HepG2 (cell line): ENCODE measurements around the gene AQP7. TPM values are rescaled to one million over a fixed set of nuclear protein-coding genes. Genes with fewer than 3 reads are reported as not detected.

Source experiments
- ATM ChIP-seq: fragments of 450-650 bp; IDR thresholded peaks from 2 replicates; pipeline ENCODE4 v1.7.1; 2017; ENCODE audit warnings: mild to moderate bottlenecking, borderline replicate concordance
- EHMT2 ChIP-seq: fragments of 200-600 bp; sonication (generic); IDR thresholded peaks from 2 replicates; pipeline ENCODE4 v1.7.0; 2017; ENCODE audit warnings: antibody characterized with exemption, low read depth, low read length, borderline replicate concordance
- EZH2 ChIP-seq: conservative IDR thresholded peaks from 2 replicates; pipeline ENCODE4 v1.6.1; 2012; ENCODE audit warnings: mild to moderate bottlenecking, low read depth, low read length, moderate library complexity
- MXD3 ChIP-seq: IDR thresholded peaks from 2 replicates; pipeline ENCODE4 v1.6.1; 2016; ENCODE audit warnings: mild to moderate bottlenecking, missing biosample characterization, missing genetic modification reagents
- NCOR1 ChIP-seq: fragments of 200-600 bp; sonication (generic); IDR thresholded peaks from 2 replicates; pipeline ENCODE4 v1.7.0; 2017; ENCODE audit warnings: antibody characterized with exemption, low read length, borderline replicate concordance
- POLR2AphosphoS5 ChIP-seq: IDR thresholded peaks from 2 replicates; pipeline ENCODE4 v1.6.1; 2012; ENCODE audit warnings: low read depth, low read length
- RBM39 ChIP-seq: fragments of 200-400 bp; formaldehyde crosslinking; IDR thresholded peaks from one replicate; pipeline ENCODE4 v1.6.1; 2018; ENCODE audit warnings: antibody characterized with exemption, mild to moderate bottlenecking, low read depth, low read length; ENCODE audit not compliant: poor library complexity, severe bottlenecking
- RFX3 ChIP-seq: IDR thresholded peaks from 2 replicates; pipeline ENCODE4 v1.6.1; 2016; ENCODE audit warnings: missing biosample characterization, missing genetic modification reagents
- RFXANK ChIP-seq: IDR thresholded peaks from 2 replicates; pipeline ENCODE4 v1.6.1; 2016
- ZNF225 ChIP-seq: sonication (generic); formaldehyde crosslinking; IDR thresholded peaks from 2 replicates; pipeline ENCODE4 v1.4.0; 2020; ENCODE audit warnings: mild to moderate bottlenecking, missing genetic modification reagents
- ZNF251 ChIP-seq: sonication (generic); formaldehyde crosslinking; IDR thresholded peaks from 2 replicates; pipeline ENCODE4 v1.9.0; 2021; ENCODE audit warnings: mild to moderate bottlenecking, missing genetic modification reagents
- ZNF263 ChIP-seq: sonication (generic); formaldehyde crosslinking; IDR thresholded peaks from 2 replicates; pipeline ENCODE4 v1.4.0; 2020; ENCODE audit warnings: missing genetic modification reagents
- ZNF318 ChIP-seq: sonication (generic); formaldehyde crosslinking; IDR thresholded peaks from 2 replicates; pipeline ENCODE4 v1.4.0; 2020; ENCODE audit warnings: mild to moderate bottlenecking, missing genetic modification reagents
- ZNF589 ChIP-seq: sonication (generic); formaldehyde crosslinking; conservative IDR thresholded peaks from 2 replicates; pipeline ENCODE4 v1.8.0; 2022; ENCODE audit warnings: mild to moderate bottlenecking, moderate library complexity, missing genetic modification reagents
- ZNF598 ChIP-seq: sonication (generic); formaldehyde crosslinking; IDR thresholded peaks from 2 replicates; pipeline ENCODE4 v1.5.1; 2020; ENCODE audit warnings: mild to moderate bottlenecking, missing genetic modification reagents, borderline replicate concordance
- polyA plus RNA-seq, 8 experiments: library from polyadenylated mRNA; depleted of rRNA in 3 of 8; stranded (reverse) in 7 of 8; unstranded in 1 of 8; fragments of >200 nt; fragmentation: Illumina TruSeq in 4 of 8; extraction: Trizol in 4 of 8; gene quantifications; 2 replicates each; pipeline versions ENCODE4 v1.2.1 to v1.2.3, GENCODE V29; 2011 to 2016; ENCODE audit warnings: low read depth in 4 of 8, missing spikeins in 1 of 8, mixed read lengths in 1 of 8; ENCODE audit not compliant: insufficient read depth in 1 of 8
- total RNA-seq, 5 experiments: library from RNA; depleted of rRNA; stranded (reverse); fragments of >200 nt; fragmentation: Illumina TruSeq; extraction: Trizol; gene quantifications; 2 replicates each; pipeline ENCODE4 v1.2.3, GENCODE V29; 2016; ENCODE audit warnings: low read depth in 1 of 5
- TF ChIP-seq, protein P1 (sequence below): sonication (generic); formaldehyde crosslinking; IDR thresholded peaks from 2 replicates; pipeline ENCODE4 v1.8.0; 2022; ENCODE audit warnings: mild to moderate bottlenecking, missing genetic modification reagents, moderate library complexity
- TF ChIP-seq, protein P2 (sequence below): IDR thresholded peaks from 2 replicates; pipeline ENCODE4 v1.6.1; 2016; ENCODE audit warnings: missing genetic modification reagents, missing compliant biosample characterization
- TF ChIP-seq, protein P3 (sequence below): fragments of 450-650 bp; IDR thresholded peaks from 2 replicates; pipeline ENCODE4 v1.6.1; 2017

Gene AQP7
- total and polyA plus RNA-seq, 2 of the 13 experiments (the other 11 are each of a cell fraction or from before 2014, with no cell fraction given), result 1.9 to 2.1 TPM

DNA sequence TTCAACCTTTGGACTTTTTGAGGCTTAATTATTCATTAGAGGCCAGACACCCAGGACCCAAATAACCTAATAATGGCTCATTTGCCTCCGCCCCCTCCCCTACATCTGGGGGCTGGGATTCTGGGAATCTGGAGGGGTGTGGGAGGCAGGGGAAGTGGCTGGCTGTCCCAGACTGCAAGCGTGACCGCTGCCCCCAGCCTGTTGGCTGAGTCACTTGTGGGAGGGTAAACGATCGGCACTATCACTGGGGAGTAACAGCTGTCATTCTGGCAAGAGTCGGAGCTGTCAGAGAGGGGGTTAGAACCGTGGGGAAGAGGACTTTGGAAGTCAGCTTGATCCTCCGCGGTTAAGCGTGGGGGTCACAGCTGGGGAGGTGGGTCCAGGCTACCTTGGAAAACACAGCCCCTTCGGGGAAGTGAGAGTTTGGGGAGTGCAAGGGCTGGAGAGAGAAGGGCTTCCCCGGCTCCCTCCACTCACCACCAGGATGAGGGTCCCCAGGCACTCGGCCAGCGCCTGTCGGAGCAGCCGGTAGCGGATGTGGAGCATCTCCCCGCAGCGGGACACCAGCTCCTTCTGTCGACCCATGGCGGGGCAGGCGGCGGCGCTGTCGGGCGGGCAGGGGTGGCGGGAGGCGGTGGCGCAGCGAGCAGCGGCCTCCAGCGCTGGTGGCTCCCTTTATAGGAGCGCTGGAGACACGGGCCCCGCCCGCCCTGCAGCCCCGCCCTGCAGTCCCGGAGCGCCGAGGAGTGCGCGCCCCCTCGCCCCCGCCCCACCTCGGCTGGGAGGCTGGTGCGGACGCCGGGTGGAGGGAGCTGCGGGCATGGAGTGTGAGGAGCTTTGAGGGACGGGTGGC is 44.8 kb upstream of the AQP7 start, which contains the start of gene AQP3 (continued):
- TF ChIP-seq, protein P1, sequence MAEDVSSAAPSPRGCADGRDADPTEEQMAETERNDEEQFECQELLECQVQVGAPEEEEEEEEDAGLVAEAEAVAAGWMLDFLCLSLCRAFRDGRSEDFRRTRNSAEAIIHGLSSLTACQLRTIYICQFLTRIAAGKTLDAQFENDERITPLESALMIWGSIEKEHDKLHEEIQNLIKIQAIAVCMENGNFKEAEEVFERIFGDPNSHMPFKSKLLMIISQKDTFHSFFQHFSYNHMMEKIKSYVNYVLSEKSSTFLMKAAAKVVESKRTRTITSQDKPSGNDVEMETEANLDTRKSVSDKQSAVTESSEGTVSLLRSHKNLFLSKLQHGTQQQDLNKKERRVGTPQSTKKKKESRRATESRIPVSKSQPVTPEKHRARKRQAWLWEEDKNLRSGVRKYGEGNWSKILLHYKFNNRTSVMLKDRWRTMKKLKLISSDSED, result no peak
- no peak for TF ChIP-seq ZNF263 (CRISPR knock-in tag)
- TF ChIP-seq ZNF251 (CRISPR knock-in tag), result no peak
- TF ChIP-seq ZNF318 (CRISPR knock-in tag), result no peak
- TF ChIP-seq RFX3 (CRISPR knock-in tag), result no peak
- no peak for TF ChIP-seq MXD3 (CRISPR knock-in tag)
- TF ChIP-seq ATM, result no peak
- TF ChIP-seq ZNF589, result no peak
- TF ChIP-seq POLR2AphosphoS5, result no peak
- TF ChIP-seq ZNF225 (CRISPR knock-in tag), result no peak
- TF ChIP-seq, protein P2, sequence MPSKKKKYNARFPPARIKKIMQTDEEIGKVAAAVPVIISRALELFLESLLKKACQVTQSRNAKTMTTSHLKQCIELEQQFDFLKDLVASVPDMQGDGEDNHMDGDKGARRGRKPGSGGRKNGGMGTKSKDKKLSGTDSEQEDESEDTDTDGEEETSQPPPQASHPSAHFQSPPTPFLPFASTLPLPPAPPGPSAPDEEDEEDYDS (CRISPR knock-in tag), result peak; percentile 14; the same call in 1 of the 2 replicates
- TF ChIP-seq, protein P3, sequence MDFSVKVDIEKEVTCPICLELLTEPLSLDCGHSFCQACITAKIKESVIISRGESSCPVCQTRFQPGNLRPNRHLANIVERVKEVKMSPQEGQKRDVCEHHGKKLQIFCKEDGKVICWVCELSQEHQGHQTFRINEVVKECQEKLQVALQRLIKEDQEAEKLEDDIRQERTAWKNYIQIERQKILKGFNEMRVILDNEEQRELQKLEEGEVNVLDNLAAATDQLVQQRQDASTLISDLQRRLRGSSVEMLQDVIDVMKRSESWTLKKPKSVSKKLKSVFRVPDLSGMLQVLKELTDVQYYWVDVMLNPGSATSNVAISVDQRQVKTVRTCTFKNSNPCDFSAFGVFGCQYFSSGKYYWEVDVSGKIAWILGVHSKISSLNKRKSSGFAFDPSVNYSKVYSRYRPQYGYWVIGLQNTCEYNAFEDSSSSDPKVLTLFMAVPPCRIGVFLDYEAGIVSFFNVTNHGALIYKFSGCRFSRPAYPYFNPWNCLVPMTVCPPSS, result no peak
- TF ChIP-seq EZH2, result no peak
- no peak for TF ChIP-seq EHMT2
- no peak for TF ChIP-seq NCOR1
- no peak for TF ChIP-seq RFXANK (CRISPR knock-in tag)
- peak; percentile 12 for TF ChIP-seq RBM39
- no peak for TF ChIP-seq ZNF598 (CRISPR knock-in tag)
